Upper lobe of left lung (tissue), 4 donors: Measurements from ENCODE around the gene SHQ1.

Source experiments
- EP300 ChIP-seq, 4 donors: sonication (generic); formaldehyde crosslinking; IDR thresholded peaks; one replicate each; pipeline ENCODE4 v1.5.1; 2017; ENCODE audit warnings: antibody characterized with exemption in 4 of 4, control low read depth in 2 of 4
- POLR2A ChIP-seq, 4 donors: fragments of 450-650 bp; IDR thresholded peaks; one replicate each; pipeline ENCODE4 v1.5.1; 2016 to 2017; ENCODE audit warnings: antibody characterized with exemption in 4 of 4, mild to moderate bottlenecking in 2 of 4
- TF ChIP-seq, protein P1 (sequence below), 6 experiments: fragments of 450-650 bp in 4 of 6; fragments of 200-600 bp in 2 of 6; sonication (generic) in 2 of 6; IDR thresholded peaks; one replicate each; pipeline ENCODE4 v1.5.1; 2016 to 2019; ENCODE audit warnings: antibody characterized with exemption in 6 of 6

- TF ChIP-seq, protein P1, sequence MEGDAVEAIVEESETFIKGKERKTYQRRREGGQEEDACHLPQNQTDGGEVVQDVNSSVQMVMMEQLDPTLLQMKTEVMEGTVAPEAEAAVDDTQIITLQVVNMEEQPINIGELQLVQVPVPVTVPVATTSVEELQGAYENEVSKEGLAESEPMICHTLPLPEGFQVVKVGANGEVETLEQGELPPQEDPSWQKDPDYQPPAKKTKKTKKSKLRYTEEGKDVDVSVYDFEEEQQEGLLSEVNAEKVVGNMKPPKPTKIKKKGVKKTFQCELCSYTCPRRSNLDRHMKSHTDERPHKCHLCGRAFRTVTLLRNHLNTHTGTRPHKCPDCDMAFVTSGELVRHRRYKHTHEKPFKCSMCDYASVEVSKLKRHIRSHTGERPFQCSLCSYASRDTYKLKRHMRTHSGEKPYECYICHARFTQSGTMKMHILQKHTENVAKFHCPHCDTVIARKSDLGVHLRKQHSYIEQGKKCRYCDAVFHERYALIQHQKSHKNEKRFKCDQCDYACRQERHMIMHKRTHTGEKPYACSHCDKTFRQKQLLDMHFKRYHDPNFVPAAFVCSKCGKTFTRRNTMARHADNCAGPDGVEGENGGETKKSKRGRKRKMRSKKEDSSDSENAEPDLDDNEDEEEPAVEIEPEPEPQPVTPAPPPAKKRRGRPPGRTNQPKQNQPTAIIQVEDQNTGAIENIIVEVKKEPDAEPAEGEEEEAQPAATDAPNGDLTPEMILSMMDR (IDR thresholded peaks at IDR 0.05) = no peak
- TF ChIP-seq EP300 (IDR thresholded peaks at IDR 0.05) (no peak), POLR2A (IDR thresholded peaks at IDR 0.05) (no peak)
These were observed 123.0 kb downstream of the SHQ1 start for GRCh38 chr3:72725229-72725628.
